ENCODE results near the gene CELF3. TPM values are rescaled to one million over a fixed set of nuclear protein-coding genes. Genes with fewer than 3 reads are reported as not detected.

The CELF3 gene
- total RNA-seq, 1 donor from 2014 or later, result 0.17 TPM

- Histone ChIP-seq H2AFZ (replicated peaks) (no peak overlapping the region), H3F3A (ENCODE audit: low read depth) (peaks cover 3% of the 10 kb centered on the region), H3K4me1 (peaks cover 7% of the 10 kb centered on the region), H3K36me3 (peaks cover 7% of the 10 kb centered on the region), H3K27ac (no peak overlapping the region), H3K4me2 (no peak overlapping the region), H3K9me3 (ENCODE audit: low read depth) (no peaks in the 10 kb centered on the region), H3K79me2 (ENCODE audit: low read depth) (peaks cover 13% of the 10 kb centered on the region), H3K27me3 (no peaks in the 10 kb centered on the region), H4K20me1 (ENCODE audit: low read depth) (no peaks in the 10 kb centered on the region), H3K4me3 (no peak overlapping the region), H3K9ac (no peak overlapping the region)
- Mint-ChIP-seq H3K4me1 (peaks cover 23% of the 10 kb centered on the region), H3K9me3 (no peaks in the 10 kb centered on the region), H3K4me3 (peak overlapping the region; percentile 66), H3K36me3 (peaks cover 17% of the 10 kb centered on the region), H3K27me3 (ENCODE audit: insufficient read depth, low read depth) (peaks cover 5% of the 10 kb centered on the region), H3K27ac (no peak overlapping the region)
- DNase-seq (ENCODE audit: low spot score), result no peak
- no peak for TF ChIP-seq EZH2phosphoT487 (IDR thresholded peaks at IDR 0.05)
- TF ChIP-seq CTCF (IDR thresholded peaks at IDR 0.05), result no peak
- no peak for TF ChIP-seq EZH2 (IDR thresholded peaks at IDR 0.05)
Measured at GRCh38 chr1:151760597-151761385, 44.2 kb upstream of the CELF3 start.

GRCh38 chr1:151759241-151759640, 42.6 kb upstream of the CELF3 start:
- H3K4me3 Mint-ChIP-seq, result no peak overlapping the region
- no peak overlapping the region for H3K9ac ChIP-seq
- no peaks in the 10 kb centered on the region for H3K9me3 Mint-ChIP-seq
- H3K79me2 ChIP-seq (ENCODE audit: low read depth), result peaks cover 13% of the 10 kb centered on the region
- no peak for DNase-seq (ENCODE audit: low spot score)
- no peak overlapping the region for H3K4me2 ChIP-seq
- H3K27ac ChIP-seq, result no peak overlapping the region
- peaks cover 7% of the 10 kb centered on the region for H3K36me3 ChIP-seq
- no peak for TF ChIP-seq EZH2 (IDR thresholded peaks at IDR 0.05)
- no peak for TF ChIP-seq EZH2phosphoT487 (IDR thresholded peaks at IDR 0.05)
- no peak for TF ChIP-seq CTCF (IDR thresholded peaks at IDR 0.05)
- H3K36me3 Mint-ChIP-seq, result peaks cover 17% of the 10 kb centered on the region
- peaks cover 13% of the 10 kb centered on the region for H3K4me1 Mint-ChIP-seq
- H3K27me3 Mint-ChIP-seq (ENCODE audit: insufficient read depth, low read depth), result no peaks in the 10 kb centered on the region
- no peaks in the 10 kb centered on the region for H4K20me1 ChIP-seq (ENCODE audit: low read depth)
- H3K27me3 ChIP-seq, result no peaks in the 10 kb centered on the region
- no peak overlapping the region for H3K27ac Mint-ChIP-seq
- H3K9me3 ChIP-seq (ENCODE audit: low read depth), result no peaks in the 10 kb centered on the region
- no peak overlapping the region for H2AFZ ChIP-seq (replicated peaks)
- H3K4me1 ChIP-seq, result peaks cover 7% of the 10 kb centered on the region
- no peak overlapping the region for H3K4me3 ChIP-seq
- peaks cover 3% of the 10 kb centered on the region for H3F3A ChIP-seq (ENCODE audit: low read depth)

- peaks cover 7% of the 10 kb centered on the region for H3K36me3 ChIP-seq
- H3K79me2 ChIP-seq (ENCODE audit: low read depth), result no peaks in the 10 kb centered on the region
- H3K27me3 ChIP-seq, result no peaks in the 10 kb centered on the region
- no peak overlapping the region for H3K4me3 ChIP-seq
- Mint-ChIP-seq H3K9me3 (no peaks in the 10 kb centered on the region), H3K36me3 (peaks cover 15% of the 10 kb centered on the region), H3K27ac (no peak overlapping the region), H3K4me3 (no peak overlapping the region), H3K4me1 (no peaks in the 10 kb centered on the region), H3K27me3 (ENCODE audit: insufficient read depth, low read depth) (no peaks in the 10 kb centered on the region)
- TF ChIP-seq EZH2 (IDR thresholded peaks at IDR 0.05) (no peak), EZH2phosphoT487 (IDR thresholded peaks at IDR 0.05) (no peak), CTCF (IDR thresholded peaks at IDR 0.05) (no peak)
- H4K20me1 ChIP-seq (ENCODE audit: low read depth), result no peaks in the 10 kb centered on the region
- H3F3A ChIP-seq (ENCODE audit: low read depth), result peaks cover 3% of the 10 kb centered on the region
- H2AFZ ChIP-seq (replicated peaks), result no peak overlapping the region
- H3K4me2 ChIP-seq, result no peak overlapping the region
- no peaks in the 10 kb centered on the region for H3K4me1 ChIP-seq
- no peak overlapping the region for H3K27ac ChIP-seq
- DNase-seq (ENCODE audit: low spot score), result no peak
- no peaks in the 10 kb centered on the region for H3K9me3 ChIP-seq (ENCODE audit: low read depth)
- no peak overlapping the region for H3K9ac ChIP-seq
Measured at GRCh38 chr1:151756291-151756690, 39.7 kb upstream of the CELF3 start.
